Smooth muscle cell (in vitro differentiated cells): ENCODE measurements around the gene TIMP4. TPM values are rescaled to one million over a fixed set of nuclear protein-coding genes. Genes with fewer than 3 reads are reported as not detected.

ENCODE experiments used
- DNase-seq: peaks from one replicate; lab custom pipeline; 2025; ENCODE audit not compliant: unreplicated experiment; lab: John Stamatoyannopoulos, UW
- H2AFZ ChIP-seq: fragments of 200-600 bp; sonication (generic); 2 replicates; pipeline ENCODE4 v1.6.0; 2016; ENCODE audit warnings: antibody characterized with exemption, low read depth, mild to moderate bottlenecking
- H3F3A ChIP-seq: fragments of 200-600 bp; sonication (generic); 2 replicates; pipeline ENCODE4 v1.6.0; 2017; ENCODE audit warnings: antibody characterized with exemption, low read depth
- H3K27ac ChIP-seq: fragments of 200-600 bp; sonication (generic); 2 replicates; pipeline ENCODE4 v1.5.1; 2016; ENCODE audit warnings: low read depth, mild to moderate bottlenecking
- H3K27me3 ChIP-seq: fragments of 200-600 bp; sonication (generic); 2 replicates; pipeline ENCODE4 v1.6.1; 2016; ENCODE audit warnings: low read depth, mild to moderate bottlenecking
- H3K36me3 ChIP-seq: fragments of 200-600 bp; sonication (generic); 2 replicates; pipeline ENCODE4 v1.5.1; 2016; ENCODE audit warnings: low read depth
- H3K4me1 ChIP-seq: fragments of 200-600 bp; sonication (generic); 2 replicates; pipeline ENCODE4 v1.5.1; 2016; ENCODE audit warnings: low read depth
- H3K4me2 ChIP-seq: fragments of 200-600 bp; sonication (generic); 2 replicates; pipeline ENCODE4 v1.6.0; 2016; ENCODE audit warnings: mild to moderate bottlenecking
- H3K4me3 ChIP-seq: fragments of 200-600 bp; sonication (generic); 2 replicates; pipeline ENCODE4 v1.5.1; 2016; ENCODE audit warnings: mild to moderate bottlenecking
- H3K79me2 ChIP-seq: fragments of 200-600 bp; sonication (generic); 2 replicates; pipeline ENCODE4 v1.6.0; 2016; ENCODE audit warnings: low read depth, mild to moderate bottlenecking
- H3K9ac ChIP-seq: fragments of 200-600 bp; sonication (generic); 2 replicates; pipeline ENCODE4 v1.6.0; 2016; ENCODE audit warnings: low read depth
- H3K9me3 ChIP-seq: fragments of 200-600 bp; sonication (generic); replicated peaks from 2 replicates; pipeline ENCODE4 v1.5.1; 2016; ENCODE audit warnings: low read depth
- H4K20me1 ChIP-seq: fragments of 200-600 bp; sonication (generic); 2 replicates; pipeline ENCODE4 v1.6.0; 2016; ENCODE audit warnings: low read depth
- CTCF ChIP-seq: fragments of 200-600 bp; sonication (generic); IDR thresholded peaks from 2 replicates; pipeline ENCODE4 v1.5.1; 2017; ENCODE audit warnings: borderline replicate concordance, mild to moderate bottlenecking, antibody characterized with exemption; ENCODE audit not compliant: insufficient read depth, poor library complexity, severe bottlenecking
- WGBS: methylation state at CpG from one replicate; pipeline ENCODE4 v1.1.7; 2016; ENCODE audit warnings: low lambda C conversion rate; 5-methylcytosine and 5-hydroxymethylcytosine counted together
- polyA plus RNA-seq: library from polyadenylated mRNA; unstranded; fragments of >200 nt; fragmentation: Nextera tagmentation; extraction: Ambion mirVana; gene quantifications from 2 replicates; pipeline ENCODE4 v1.2.1, GENCODE V29; 2016
- total RNA-seq: library from RNA; depleted of rRNA; stranded (reverse); fragments of >200 nt; gene quantifications from 2 replicates; pipeline ENCODE4 v1.2.3, GENCODE V29; 2014

TIMP4 gene
- total and polyA plus RNA-seq, 2 experiments from 2014 or later, result 0.27 to 1.5 TPM

GRCh38 chr3:12150112-12150511 lies 8.6 kb downstream of the TIMP4 start:
- Histone ChIP-seq H3K27ac (no peak overlapping the region), H3K4me3 (no peak overlapping the region), H3K4me2 (no peak overlapping the region), H3K9ac (no peak overlapping the region), H3K36me3 (no peaks in the 10 kb centered on the region), H4K20me1 (no peaks in the 10 kb centered on the region), H3K27me3 (no peaks in the 10 kb centered on the region), H3K9me3 (no peaks in the 10 kb centered on the region), H2AFZ (no peak overlapping the region), H3K4me1 (no peaks in the 10 kb centered on the region), H3F3A (no peaks in the 10 kb centered on the region), H3K79me2 (no peaks in the 10 kb centered on the region)
- DNase-seq, result no peak
- 89% methylated on average over 2 of the region's 2 CpGs for WGBS
- no peak for TF ChIP-seq CTCF

- H3K79me2 ChIP-seq, result no peaks in the 10 kb centered on the region
- no peaks in the 10 kb centered on the region for H3K36me3 ChIP-seq
- H3F3A ChIP-seq, result no peaks in the 10 kb centered on the region
- no peak for DNase-seq
- H3K9me3 ChIP-seq, result no peaks in the 10 kb centered on the region
- H3K4me1 ChIP-seq, result no peaks in the 10 kb centered on the region
- no peak overlapping the region for H2AFZ ChIP-seq
- H3K4me3 ChIP-seq, result no peak overlapping the region
- no peaks in the 10 kb centered on the region for H4K20me1 ChIP-seq
- no peak overlapping the region for H3K27ac ChIP-seq
- H3K4me2 ChIP-seq, result no peak overlapping the region
- no peaks in the 10 kb centered on the region for H3K27me3 ChIP-seq
- TF ChIP-seq CTCF, result no peak
- 92% methylated on average over 4 of the region's 4 CpGs for WGBS
- no peak overlapping the region for H3K9ac ChIP-seq
These were observed 9.7 kb downstream of the TIMP4 start for GRCh38 chr3:12149029-12149428.

- H3K79me2 ChIP-seq, result no peaks in the 10 kb centered on the region
- TF ChIP-seq CTCF, result no peak
- no peaks in the 10 kb centered on the region for H3K27me3 ChIP-seq
- 91% methylated on average over 4 of the region's 4 CpGs for WGBS
- H3K27ac ChIP-seq, result no peak overlapping the region
- no peaks in the 10 kb centered on the region for H3K9me3 ChIP-seq
- no peak overlapping the region for H3K4me3 ChIP-seq
- H2AFZ ChIP-seq, result no peak overlapping the region
- no peak overlapping the region for H3K9ac ChIP-seq
- H4K20me1 ChIP-seq, result no peaks in the 10 kb centered on the region
- no peaks in the 10 kb centered on the region for H3K36me3 ChIP-seq
- no peaks in the 10 kb centered on the region for H3F3A ChIP-seq
- no peak overlapping the region for H3K4me2 ChIP-seq
- DNase-seq, result no peak
- no peaks in the 10 kb centered on the region for H3K4me1 ChIP-seq
These were observed 10.3 kb downstream of the TIMP4 start for GRCh38 chr3:12148183-12148940.

- Histone ChIP-seq H3K9ac (no peak overlapping the region), H3K4me1 (no peaks in the 10 kb centered on the region), H3K27ac (no peak overlapping the region), H3K36me3 (no peaks in the 10 kb centered on the region), H3F3A (no peaks in the 10 kb centered on the region), H3K79me2 (no peaks in the 10 kb centered on the region), H3K4me2 (no peak overlapping the region), H3K4me3 (no peak overlapping the region), H2AFZ (no peak overlapping the region), H3K9me3 (no peaks in the 10 kb centered on the region), H3K27me3 (no peaks in the 10 kb centered on the region), H4K20me1 (no peaks in the 10 kb centered on the region)
- no peak for TF ChIP-seq CTCF
- DNase-seq, result no peak
- 84% methylated on average over 9 of the region's 9 CpGs for WGBS
These were observed 11.5 kb downstream of the TIMP4 start for GRCh38 chr3:12147049-12147780.
